ENCODE data around the gene APBB2. TPM values are rescaled to one million over a fixed set of nuclear protein-coding genes. Genes with fewer than 3 reads are reported as not detected.

APBB2 gene
- polyA plus RNA-seq, 4 donors: 53.4 to 101 (median 54.3) TPM

DNA sequence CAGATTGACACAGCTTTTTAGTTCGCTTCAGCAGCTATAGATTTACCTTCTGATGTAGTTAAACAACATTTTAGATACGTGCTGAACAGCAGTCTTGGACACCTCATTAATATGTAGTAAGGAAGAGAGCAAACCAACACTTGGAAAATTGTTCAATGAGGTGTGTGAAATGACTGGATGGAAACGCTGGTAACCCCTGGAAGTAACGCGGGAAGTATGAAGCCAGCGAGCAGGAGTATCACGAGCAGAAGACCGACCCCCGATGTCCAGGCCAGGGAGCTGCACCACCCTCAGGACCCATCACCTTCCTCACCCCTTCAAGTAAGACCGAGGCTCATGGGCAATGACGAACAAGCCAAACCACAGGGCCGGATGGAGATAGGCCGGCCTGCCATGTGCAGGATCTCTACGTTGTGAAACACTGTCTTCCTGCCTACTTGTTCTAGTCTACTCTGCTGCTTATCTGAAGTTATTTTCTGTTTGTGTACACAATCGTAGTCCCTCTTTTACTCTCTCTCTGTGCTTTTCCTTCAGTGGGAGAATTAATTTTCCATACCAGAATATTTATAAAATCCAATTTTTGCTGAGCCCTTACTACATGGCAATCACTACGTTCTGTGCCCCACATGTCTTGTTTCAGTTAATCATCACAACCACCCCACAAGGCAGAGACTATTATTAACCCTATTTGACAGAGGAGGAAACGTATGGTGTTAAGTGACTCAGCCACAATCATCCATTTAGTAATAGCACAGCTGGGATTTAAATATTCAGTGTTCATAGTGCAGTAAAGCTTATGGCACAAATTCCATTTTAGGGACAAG is 221.7 kb downstream of the APBB2 start:
- DNase-seq (ENCODE audit: low read depth in 4 of 4, low spot score in 3 of 4): no peak

DNA sequence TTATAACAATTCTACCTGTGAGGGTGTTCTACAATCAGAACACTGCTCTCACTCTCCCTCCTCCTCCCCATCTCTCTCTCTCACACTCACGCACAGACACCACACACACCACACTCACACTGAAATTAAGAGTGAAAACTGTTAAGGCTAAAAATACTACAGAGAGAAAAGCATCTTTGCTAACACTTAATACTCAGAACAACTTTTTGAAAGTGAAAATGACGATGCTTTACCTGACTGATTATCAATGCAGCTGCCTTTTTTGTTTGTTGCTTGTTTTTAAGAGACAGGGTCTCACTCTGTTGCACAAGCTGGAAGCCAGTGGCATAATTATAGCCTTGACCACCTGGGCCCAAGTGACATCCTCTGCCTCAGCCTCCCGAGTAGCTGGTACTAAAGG is 222.4 kb downstream of the APBB2 start:
- DNase-seq (ENCODE audit: low read depth in 4 of 4, low spot score in 3 of 4): no peak

DNA sequence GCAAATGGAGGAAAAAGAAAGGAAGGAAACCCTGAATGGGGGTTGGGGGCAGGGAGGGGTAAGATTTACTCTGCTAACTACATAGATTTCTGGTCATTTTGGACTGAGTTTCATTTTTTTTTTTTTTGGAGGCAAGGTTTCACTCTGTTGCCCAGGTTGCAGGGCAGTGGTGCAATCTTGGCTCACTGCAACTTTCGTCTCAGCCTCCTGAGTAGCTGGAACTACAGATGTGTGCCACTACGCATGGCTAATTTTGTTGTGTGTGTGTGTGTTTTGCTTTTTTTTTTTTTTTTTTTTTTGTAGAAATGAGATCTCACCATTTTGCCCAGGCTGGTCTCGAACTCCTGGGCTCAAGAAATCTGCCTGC is 223.5 kb downstream of the APBB2 start:
- no peak for DNase-seq (ENCODE audit: low read depth in 4 of 4, low spot score in 3 of 4)

DNA sequence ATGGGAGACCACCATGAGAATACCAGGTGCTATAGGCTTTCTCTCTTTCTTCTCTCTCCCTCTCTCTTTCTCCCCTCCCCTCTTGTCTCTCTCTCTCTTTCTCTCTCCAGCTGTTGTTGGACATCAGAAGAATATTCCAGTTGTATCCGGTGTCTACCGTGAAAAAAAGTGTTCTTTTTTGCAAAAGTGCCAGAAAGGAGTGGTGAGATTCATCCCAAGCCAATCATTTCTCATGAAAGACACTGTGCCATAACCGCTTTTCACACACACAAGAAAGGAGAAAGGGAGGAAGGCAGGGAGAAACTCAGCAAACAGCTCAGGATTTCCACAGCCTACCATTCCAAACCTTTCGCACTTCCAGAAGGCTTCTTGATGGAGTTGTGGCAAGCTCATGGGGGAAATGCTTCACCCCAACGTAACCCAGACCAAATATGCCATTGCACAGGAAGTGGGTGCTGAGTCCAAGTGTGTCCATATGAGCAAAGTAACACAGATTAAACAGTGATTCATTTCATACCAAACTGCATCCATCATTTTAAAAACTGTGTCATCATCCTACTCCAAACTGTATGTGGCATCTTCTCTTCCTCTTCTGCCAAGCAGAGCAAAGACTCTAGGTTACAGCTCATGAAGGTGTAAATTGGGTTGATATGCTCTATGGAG is 224.0 kb downstream of the APBB2 start:
- no peak for DNase-seq (ENCODE audit: low read depth in 4 of 4, low spot score in 3 of 4)

DNA sequence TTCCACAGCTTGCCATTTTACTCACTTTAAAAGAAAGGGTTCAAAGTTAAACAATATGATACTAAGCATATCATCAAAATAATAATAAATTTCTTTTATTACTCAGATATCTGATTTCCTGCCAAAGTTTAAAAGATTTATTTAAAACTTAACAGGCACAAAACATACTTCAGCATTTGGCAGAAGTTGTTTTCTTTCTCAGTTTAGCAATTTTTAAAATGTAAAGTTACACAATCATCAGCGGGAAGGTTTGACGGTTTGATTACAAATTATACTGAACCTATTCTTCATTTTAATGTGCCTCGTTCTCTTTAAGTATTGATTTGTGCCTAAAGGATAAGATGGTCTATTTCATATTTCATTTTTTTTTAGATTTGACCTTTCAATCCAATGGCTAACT is 227.2 kb downstream of the APBB2 start:
- DNase-seq (ENCODE audit: low read depth in 4 of 4, low spot score in 3 of 4): no peak

DNA sequence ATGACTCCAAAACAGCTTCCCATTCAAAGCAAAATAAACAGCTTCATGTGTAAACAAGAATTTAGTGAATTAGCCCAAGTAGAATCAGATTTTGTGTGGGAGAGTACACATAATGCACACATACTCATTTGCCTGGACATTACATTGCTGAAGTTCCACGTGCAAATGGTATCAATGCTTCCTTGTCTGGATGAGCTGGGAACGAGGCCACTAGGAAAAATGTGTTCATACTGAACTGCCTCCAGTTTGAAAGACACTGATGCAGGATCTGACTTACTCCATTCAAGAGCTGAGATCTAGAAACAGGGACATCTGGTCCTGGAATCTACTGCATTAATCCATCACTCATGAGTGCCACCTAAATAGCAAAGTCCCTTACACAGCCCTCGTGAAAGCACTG is 228.0 kb downstream of the APBB2 start:
- no peak for DNase-seq (ENCODE audit: low read depth in 4 of 4, low spot score in 3 of 4)

DNA sequence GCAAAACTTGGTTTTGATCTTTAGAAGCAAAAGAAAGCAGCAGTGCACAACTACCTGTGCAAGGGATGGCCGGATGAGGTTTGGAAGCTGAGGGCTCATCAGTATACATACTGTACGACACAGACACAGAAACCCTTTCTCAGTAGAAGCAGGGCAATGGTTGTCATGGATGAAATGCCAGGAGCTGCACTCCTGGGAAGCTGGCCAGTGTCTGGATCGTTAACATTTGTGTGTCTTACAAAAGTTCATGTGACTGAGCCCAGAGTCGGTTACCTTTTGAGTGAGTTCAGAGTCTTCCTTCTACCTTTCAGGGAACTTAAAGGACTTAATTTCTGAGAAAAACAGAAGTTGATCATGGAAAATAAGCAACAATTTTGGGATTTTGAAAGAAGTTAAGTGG is 230.3 kb downstream of the APBB2 start:
- DNase-seq (ENCODE audit: low read depth in 4 of 4, low spot score in 3 of 4): no peak

DNA sequence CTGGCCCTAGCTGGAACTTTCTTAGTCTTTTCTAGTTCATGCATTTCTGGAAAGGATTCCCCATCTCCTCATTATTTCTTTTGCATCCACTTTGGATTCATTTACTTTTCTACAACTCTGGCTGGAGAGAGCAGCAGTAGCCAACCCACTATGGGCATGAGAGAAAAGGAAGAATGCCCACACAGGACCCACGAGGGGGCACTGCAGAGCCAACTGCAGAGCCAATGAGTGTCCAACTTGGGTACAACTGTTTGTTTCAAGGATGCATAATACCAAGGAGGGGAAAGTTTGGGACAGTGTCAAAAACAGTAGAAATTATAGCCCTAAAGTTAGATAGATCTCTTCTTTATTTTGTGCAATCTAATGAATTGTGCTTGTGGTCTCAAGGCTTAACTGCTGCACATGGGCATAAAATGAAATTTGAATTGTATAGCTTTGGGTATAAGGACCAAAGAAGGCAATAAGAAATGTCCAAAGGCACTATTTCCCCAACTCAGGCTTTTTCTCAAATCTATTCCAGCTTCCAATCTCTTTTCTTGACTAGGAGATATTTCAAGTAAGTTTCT is 233.9 kb downstream of the APBB2 start:
- DNase-seq (ENCODE audit: low read depth in 4 of 4, low spot score in 3 of 4): no peak

DNA sequence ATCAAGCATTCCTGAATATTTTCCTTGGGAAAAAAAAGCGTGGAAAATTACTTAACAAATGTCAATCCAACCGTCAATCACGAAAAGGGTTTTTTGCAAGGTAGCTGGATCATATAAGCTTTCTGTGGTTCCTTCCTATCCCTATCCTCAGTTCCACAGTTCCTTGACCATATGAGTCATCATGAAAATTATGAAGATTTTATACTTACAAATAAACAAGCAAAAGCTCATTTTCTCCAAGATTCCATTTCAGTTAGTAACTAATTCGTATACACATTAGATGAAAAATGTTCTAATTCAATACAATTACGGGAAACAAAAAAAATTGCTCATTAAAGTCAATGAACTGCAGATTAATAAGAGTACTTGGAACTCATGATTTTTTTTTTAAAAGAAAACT is 235.8 kb downstream of the APBB2 start:
- DNase-seq (ENCODE audit: low read depth in 4 of 4, low spot score in 3 of 4): no peak

DNA sequence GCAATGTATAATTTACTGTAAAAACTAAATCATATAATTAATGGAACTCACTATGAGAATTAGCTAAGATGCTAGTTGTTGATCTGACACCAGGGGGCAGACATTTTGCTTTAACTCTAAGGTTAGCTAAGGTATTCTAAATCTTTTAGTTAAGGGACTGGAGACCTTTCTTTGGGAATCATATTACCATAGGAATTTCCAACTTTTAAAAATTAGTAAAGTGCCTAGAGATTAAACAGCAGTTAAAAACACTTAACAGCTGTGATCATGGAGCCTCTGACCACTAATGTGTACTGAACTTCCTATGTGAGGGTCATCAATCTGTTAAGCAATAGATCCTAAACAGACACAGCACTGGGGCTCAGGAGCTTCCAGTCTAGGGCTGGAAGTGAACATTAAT is 238.0 kb downstream of the APBB2 start:
- peak in 2 of 4 donors; percentile 40 to 44 for DNase-seq (ENCODE audit: low read depth in 4 of 4, low spot score in 3 of 4)

DNA sequence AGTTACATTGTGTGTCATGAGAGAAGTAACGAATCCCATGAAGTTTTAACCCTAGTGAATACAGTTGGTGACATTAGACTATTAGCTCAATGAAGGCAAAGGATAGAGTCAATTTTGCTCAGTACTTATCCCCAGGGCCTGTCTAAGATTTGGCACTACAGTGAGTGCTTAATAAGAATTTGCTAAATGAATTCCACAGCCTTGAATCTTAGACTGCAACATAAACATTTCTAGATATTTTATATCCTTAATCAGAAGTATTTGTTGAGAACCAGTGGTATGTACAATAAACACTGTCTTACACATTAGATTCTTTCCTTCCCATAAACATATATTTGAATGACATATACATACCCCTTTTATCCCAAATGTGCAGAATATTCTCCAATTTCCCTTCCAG is 241.6 kb downstream of the APBB2 start:
- no peak for DNase-seq (ENCODE audit: low read depth in 4 of 4, low spot score in 3 of 4)

DNA sequence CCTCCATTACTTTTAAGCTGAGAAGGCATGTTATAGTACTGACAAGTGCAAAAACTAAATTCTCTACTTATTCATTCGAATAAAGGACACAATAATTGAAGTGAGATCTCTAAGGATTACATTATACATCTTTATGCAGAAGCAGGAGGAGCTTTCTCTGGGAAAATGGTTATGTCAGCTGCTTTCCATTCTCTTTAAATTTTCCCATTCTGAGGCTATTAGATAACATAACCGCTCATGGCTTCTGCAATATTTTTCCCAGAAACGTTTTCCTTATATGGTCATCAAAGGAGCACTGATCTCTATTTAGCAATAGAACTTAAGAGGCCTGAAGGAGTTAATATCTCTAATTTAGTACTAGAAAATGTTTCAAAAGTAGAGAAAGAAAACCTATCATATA is 243.0 kb downstream of the APBB2 start:
- no peak for DNase-seq (ENCODE audit: low read depth in 4 of 4, low spot score in 3 of 4)

DNA sequence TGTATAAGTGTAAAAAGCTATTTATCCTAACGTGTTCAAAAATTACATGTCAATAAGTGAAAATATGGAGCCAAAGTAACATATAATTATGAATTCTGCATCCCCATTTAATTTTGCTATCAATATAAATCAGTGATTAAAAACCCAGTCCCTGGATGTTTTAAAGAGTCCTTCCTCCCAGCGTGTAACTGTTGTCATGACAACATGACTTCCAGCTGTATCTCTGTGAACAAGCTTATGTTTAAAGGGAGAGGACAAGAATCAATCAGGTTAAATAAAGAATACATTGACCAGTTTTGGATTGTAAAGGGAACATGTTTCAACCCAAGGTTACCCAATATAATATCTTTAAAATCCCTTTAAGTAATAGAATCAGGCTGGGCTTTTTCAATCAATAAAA is 244.8 kb downstream of the APBB2 start:
- DNase-seq (ENCODE audit: low read depth in 4 of 4, low spot score in 3 of 4): no peak

DNA sequence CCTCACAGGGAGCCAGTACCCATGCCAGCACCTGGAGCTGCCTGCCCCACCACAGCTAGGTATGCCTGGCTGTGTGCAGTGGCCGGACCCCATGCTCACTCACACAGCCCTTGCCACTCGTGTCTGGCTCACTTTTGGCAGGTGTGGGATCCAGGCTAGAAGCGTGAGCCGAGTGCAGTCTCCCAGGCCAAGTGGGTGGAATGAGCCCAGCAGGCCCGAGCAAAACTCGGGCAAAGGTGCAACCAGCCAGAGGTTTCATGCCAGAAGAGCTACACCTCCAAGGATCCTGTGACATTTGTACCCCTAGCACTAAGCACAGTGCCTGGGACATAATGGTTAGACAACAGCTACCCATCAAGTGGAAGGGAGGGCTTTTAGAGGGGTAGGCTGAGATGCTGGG is 246.8 kb downstream of the APBB2 start:
- DNase-seq (ENCODE audit: low read depth in 4 of 4, low spot score in 3 of 4): no peak

DNA sequence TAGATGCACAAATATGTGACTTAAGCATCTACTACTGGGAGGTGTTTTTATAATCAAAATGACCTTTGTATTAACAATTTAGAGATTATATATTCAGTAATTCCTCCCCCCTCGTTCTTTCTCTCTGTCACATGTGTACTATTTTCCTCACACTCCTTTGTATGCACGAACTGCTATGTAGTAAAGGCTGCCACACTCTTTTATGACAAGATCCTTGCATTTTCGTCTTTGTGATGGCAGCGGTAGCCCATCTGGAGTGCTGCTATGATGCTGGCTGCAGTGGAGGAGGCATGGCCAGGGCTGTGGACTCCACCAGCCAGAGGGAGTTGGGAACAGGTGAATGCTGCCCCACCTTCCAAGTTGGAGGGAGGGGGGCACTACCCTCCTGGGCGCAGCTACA is 248.3 kb downstream of the APBB2 start:
- no peak for DNase-seq (ENCODE audit: low read depth in 4 of 4, low spot score in 3 of 4)

DNA sequence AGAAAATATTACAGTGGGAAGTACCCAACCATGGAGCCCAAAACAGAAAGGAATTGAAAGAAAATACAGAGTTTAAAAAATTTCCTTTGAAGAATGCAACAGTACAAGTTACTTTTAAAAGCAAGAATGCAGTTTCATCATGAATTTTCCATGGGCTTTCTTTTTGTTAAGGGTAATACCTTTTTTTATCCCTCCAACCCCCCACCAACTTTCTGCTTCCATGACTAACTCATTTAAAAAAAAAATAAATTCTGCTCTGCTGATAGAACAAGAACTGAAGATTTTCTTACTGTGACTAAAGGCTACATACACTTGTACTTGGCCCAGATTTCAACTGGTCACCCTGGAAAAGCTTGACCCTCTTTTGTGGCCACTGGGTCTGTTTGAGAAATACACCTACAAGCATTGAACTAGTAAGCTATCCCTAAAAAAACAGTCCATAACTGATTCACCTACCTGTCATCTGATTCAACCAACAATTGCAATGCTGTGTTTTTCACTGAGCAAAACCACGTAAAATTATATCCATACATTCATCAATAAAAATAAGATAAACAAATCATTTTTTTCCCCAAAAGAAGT is 250.4 kb downstream of the APBB2 start:
- DNase-seq (ENCODE audit: low read depth in 4 of 4, low spot score in 3 of 4): no peak

DNA sequence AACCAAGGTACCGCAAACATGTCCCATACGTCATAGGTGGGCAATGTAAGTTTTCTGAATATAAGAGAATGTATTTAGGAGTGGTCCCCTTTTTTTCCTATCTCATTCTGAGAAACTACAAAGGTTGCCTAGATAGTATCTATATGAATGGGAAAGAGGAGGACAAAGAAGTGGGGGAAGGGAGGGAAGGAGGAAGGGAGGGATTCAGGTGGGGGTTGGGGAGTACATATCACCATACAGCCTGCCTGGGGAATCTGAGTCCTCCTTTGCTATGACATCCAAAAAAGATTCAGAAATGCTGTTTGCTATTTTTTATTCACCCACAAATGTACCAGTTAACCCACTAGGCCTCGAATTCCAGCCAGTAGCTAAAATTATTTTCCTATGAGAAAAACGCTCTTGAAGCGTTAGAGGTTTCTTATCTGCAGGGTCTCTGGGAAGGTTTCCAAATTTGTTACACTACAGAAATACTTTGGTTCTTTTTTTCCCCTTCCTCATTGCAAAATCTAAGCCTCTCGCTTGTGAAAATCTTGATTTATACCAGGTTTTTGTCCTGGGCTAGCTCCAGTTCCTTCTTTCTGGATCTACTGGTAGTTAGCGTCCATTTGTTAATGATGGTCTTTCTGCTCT is 251.7 kb downstream of the APBB2 start:
- no peak for DNase-seq (ENCODE audit: low read depth in 4 of 4, low spot score in 3 of 4)

DNA sequence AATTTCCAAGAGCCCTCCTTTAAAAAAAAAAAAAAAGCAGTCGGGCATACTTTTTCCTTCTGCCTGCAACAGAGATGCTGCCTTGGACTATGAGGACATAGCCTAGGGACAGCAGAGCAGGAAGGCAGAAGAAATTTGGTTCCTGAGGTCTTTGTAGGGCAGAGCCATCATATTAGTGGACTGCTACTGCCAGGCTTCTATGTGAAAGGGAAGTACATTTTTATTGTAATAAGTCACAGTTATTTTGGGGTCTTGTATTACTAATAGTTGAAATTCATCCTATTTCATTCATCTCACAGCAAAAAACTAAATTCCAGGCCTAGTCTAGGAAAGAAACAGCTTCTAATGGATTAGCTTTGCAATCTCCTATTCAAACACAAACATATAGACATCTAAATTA is 253.4 kb downstream of the APBB2 start:
- DNase-seq (ENCODE audit: low read depth in 4 of 4, low spot score in 3 of 4): no peak

DNA sequence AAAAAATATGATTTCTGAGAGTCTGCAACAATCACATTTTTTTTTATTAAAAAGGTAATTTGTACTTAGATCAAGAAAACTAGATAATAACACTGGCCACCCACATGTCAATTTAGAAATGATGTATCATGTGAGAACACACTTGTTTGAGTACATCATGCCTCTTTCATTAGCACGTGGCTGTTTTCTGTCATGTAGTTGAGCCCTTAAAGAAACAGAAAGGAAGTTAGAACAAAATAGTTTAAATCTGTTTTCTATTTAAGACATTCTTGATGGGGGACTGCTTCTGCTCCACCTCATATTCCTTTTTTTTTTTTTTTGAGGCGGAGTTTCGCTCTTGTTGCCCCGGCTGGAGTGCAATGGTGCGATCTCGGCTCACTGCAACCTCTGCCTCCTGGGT is 257.1 kb downstream of the APBB2 start:
- no peak for DNase-seq (ENCODE audit: low read depth in 4 of 4, low spot score in 3 of 4)

DNA sequence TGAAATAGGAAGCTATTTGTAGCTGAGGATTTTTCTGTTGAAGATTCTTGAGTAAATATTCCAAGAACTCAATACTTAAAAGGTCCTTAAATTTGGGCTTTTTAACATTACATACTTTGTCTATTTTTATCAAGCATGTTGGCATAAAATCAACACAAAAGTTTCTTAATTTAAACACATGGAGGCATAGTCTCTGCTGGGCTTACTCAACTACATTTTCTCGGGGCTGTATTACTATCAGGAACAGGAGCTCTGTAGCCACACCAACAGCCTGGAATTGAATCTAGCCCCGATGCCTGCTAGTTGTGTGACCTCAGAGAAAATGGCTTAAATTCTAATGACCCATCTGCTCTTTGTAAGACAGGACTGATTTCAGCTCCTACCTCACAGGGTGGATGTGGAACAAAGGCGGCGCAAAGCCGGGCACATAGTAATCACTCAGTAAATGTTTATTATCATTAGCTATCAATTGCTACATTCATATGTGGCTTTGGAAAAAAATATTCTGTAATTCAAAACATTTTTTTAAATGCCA is 257.6 kb downstream of the APBB2 start:
- DNase-seq (ENCODE audit: low read depth in 4 of 4, low spot score in 3 of 4): no peak

DNA sequence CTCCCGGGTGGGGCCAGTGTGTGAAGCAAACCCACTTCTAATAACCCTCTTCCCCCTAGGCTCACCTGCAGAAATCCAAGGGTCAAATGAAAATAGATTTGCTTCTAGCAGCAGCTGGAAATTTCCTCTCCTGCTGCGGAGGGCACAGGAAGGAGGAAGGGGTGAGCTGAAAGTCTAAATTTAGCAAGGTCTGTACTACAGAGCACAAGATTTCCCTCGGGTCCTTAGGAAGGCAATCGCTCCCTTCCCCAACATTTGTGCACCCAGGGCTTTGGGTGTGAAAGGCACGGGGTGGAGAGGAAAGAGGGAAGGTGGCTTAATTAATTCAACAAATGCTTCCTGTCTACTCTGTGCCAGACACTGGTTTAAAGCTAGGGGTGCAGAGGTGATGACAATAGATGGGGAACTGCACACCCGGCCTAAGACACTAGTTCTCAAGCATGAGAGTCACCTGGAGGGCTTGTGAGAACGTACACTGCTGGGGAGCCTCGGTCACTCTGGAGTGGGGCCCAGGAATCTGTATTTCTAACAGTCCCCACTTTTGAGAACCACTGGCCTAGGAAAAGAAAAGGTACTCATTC is 260.2 kb downstream of the APBB2 start:
- no peak for DNase-seq (ENCODE audit: low read depth in 4 of 4, low spot score in 3 of 4)
